Fibroblast of gingiva (primary cell): ENCODE measurements around the gene IDH3G.
A peak's percentile ranks its signal among the peaks of the same experiment; 100 is the strongest.

ENCODE experiments used
- DNase-seq: peaks from one replicate; pipeline ENCODE4 v3.0.0-alpha.2; 2011; ENCODE audit warnings: low read depth

Gene IDH3G

DNA sequence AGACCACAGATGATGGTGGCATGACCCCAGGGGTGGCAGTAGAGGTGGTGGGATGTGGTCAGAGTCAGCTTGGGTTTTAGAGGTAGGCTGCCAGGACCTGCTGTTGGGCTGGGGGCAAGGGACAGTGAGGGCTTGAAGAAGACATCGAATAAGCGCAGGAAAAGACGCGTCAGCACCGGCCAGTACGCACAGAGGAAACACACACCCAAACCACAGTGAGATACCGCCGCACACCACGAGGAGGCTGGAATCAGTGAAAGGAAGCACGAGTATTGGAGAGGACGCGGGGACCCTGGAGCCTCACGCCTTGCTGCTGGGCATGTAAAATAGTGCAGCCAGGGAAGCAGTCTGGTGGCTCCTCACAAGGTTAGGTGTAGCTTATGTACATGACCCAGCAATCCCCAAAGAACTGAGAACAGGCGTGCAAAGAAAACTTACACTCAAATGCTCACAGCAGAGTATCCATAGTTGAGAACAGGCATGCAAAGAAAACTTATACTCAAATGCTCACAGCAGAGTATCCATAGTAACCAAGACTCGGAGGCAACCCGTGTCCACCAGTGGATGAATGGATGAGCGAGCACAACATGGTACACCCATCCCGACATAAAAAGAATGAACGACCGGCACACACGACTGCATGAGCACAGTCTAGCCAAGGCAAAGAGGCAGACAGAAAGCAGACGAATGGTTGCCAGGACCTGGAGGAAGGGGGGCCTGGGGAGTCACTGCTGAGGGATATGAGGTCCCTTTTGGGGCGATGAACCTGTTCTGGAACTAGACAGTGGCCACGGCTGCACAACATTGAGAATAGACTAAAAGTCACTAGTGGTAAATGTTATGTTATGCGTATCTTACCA lies 22.9 kb upstream of the IDH3G start:
- no peak for DNase-seq

DNA sequence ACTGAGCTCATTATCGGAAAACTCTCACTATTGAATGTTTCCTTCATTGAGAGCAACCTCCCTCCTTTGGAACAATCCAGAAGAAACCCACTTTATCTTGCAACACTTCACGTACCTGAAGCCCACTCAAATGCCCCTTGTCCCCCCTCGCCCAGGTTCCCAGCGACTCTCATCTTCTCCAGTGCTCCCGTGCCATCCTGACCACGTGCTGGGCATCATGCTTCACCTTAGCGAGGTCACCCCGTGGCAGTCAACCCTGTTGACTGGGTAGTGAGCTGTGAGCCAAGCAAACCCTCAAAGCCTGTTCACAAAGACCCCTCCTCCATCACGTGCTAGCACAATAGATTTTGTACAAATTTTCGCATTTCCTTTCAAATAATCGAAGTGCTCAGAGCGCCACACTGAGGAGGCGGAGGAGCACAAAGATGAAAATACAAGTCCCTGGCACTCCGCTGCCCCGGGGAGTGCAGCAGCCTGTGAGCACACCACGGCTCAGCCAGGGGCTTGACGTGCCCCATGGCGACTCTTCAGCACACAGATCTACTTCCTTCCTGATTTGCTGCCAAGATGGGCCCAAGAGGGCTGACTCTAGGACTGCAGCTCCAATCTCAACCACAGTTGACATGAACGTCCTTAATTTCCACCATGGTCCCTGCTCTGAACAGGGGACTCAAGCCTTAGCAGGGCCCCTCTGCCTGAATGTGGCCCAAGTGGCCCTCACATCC lies 20.6 kb upstream of the IDH3G start:
- no peak for DNase-seq

DNA sequence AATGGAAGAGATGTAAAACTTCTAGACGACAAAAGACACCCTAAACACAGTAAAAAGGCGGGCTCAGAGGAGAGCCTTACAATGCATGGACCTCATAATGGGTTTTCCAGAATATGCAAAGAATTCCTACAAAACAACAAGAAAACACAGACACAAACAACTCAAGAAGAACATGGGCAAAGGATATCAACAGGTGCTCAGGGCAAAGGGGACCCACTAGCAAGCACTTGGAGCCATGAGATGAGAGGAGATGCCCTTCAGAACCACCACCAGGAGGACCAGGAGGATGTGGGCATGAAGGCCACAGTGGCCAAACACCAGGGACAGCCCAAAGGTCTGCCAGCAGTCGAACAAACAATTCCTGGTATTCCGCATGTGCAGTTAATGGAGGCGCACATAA lies 19.0 kb upstream of the IDH3G start:
- no peak for DNase-seq

DNA sequence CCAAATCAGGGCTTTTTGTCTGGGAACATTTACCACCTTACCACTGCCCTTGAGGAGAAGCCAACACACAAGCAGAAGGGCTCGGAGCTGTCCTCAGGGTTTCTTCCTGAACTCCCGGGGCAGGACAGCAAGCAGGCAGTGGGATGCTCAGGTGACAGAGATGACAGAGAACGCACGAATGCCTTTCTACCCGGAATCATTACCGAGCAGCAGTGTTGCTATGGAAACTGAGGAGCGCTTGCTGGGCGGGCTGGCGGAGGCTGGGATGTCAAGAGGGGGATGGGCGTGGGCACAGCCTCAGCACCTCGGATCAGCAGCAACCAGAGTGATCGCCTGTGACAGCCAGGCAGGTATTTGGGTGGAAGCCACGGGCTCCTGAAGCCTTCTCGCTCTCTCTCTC lies 18.0 kb upstream of the IDH3G start:
- DNase-seq: no peak

DNA sequence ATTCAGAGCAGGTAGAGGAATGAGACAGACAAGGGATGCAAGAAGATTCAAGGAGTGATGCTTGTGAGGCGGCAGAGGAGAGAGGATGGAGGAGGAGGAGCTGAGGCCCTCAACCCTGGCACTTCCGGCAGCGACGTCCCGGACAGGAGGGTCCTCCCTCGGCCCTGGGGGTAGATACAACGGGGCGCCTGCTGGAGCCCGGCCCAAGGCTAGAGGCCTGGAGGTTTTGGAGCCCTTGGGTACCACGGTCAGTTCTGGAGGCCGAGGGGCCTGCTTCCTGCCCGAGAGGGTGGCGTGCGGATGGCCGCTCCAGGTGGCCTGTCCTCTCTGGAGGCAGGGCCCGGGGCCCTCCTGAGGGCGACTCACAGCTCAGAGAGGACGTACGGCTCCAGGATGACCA lies 13.8 kb upstream of the IDH3G start:
- DNase-seq: no peak

DNA sequence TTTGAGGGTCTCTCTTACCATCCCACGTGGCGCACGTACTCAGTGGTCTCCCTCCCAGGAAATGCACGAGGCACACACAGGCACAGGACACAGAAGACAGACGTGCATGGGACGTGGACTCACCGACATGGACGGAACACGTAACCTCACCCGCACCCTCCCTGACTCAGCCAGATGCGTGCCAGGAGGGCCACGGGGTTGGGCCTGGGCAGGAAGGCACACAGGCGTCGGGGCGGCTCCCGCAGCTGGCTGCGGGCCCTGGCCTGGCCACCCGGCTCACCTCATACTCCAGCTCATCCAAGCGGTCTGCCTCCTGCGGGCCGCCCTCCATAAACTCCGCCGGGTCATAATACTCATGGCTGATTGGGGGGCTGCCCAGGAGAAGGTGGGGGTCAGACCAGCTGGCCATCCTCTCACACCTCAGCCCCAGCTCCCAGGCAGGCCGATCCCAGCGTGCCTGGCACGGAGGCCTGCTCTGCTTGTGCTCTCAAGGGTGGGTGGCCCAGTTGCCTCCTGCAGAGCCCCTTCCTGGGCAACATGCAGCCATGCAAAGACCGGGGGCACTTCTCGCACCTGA lies 12.9 kb upstream of the IDH3G start:
- no peak for DNase-seq

DNA sequence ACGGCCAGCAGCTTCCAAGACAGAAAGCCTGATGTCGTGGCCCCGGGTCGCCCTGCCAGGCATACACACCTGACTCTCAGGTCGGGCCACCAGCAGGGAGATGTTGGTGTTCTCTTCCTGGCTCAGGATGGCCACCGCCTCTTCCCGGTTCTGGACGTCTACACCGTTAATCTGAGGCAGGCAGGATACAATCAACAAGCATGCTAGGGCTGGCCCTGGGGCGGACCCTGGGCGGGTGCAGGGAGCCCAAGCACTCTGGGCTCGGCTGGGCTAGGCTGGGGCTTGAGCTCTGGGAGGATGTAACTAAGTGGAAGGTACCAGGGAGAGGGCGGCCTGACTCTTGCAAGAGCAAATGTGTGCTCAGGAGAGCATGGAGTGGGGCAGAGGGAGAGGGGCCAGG lies 11.3 kb upstream of the IDH3G start:
- DNase-seq: no peak

DNA sequence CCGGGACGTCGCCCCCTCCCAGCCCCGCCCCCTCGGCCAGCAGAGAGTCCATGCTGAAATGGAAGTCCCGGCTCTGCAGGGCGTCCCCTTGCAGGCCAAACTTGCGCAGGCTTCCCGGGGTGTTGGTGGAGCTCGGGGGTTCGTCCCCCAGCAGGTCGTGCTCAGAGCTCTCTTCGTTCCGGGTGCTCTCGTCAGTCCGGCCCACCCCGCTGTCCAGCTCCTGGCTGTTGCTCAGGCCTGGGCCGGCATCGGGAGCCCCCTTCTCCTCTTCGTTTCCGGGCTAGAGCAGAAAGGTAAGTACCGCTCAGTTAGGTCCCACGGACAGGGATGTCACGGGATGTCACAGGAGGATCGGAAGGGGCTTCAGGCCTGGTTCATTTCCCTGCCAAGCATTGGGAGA lies 10.4 kb upstream of the IDH3G start:
- DNase-seq: no peak

DNA sequence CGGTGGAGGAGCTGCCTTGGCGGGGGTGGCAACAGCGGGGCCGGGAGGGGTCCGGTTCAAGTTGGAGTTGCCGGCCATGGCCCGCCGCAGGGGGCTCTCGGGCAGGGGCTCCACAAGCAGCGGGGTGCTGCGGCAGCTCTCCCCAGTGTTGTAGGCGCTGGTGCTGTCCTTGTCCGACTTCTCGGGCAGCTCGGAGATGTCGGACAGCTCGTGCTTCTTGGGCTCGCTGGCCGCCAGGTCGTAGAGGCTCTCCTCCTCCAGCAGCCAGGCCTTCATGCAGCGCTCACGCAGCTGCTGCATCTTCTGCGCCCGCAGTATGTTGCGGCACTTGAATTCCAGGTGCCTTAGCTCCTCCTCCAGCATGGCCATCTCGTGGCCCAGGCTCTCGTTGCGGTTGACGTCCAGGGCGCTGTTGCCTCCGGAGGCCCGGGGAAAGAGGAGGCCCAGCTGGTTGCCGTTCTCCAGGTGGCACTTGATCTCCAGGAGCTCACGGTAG lies 10.0 kb upstream of the IDH3G start:
- no peak for DNase-seq

DNA sequence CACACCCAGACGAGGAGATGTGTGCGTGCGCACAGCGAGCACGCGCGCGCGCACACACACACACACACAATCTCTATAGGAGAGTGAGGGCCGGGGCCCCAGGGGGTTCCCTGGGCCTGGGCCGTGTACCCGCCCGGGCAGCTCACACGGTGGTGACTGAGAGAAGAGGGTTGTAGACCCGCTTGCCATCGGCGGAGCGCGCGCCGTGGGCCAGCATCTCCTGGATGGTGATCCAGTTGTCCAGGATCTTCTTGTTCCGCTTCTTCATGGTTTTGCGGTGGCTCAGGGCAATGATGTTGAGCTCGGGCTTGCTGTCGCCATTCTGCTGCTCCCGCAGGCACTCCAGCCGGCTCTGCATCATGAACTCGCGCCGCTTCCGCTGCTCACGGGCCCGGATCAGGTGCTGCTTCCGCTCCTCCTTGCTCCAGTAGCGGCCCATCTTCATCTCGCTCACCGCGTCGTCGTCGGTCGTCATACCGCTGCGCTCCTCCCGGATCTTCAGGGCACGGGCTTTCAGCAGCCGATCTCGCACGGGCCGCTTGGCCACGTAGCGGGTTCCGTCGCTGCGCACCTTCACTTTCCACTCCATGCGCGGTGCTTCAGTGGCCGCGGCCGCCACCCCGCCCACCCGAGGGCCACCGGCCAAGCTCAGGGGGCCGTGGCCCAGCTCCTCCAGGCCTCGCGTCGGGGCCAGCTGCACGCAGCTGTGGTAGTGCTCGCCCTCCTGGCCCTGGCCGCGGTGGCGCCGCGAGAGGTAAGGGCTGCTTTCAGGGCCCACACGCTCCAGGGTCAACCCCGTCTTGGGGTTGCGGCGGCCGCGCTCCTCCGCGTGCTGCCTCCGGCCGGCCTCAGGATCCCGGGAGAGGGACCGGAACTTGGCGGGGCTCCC lies 9.3 kb upstream of the IDH3G start:
- no peak for DNase-seq

DNA sequence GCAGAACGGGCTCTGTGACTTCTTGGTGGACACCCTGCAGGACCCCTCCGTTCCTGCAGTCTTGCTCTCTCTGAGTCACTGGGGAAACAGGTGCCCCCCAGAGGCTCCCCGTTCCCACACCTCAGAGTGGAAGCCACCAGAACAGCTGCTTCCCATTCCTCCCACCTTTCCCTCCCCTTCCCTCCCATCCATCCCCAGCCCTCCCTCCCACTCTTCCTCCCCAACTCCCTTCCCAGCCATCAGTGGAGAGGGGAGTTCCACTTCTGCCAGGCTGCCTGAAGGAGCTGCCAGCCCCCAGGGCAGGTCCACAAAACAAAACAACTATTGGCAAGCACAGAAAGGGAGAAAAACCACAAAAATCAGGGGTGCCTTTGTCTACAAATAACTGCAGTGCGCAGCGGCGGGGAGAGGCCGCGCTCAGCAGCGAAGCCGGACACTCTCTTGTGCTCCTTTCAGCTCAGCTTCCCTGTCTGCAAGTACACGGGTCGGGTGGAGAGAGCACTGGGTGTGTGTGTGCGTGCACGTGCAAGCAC lies 8.4 kb upstream of the IDH3G start:
- DNase-seq: no peak

DNA sequence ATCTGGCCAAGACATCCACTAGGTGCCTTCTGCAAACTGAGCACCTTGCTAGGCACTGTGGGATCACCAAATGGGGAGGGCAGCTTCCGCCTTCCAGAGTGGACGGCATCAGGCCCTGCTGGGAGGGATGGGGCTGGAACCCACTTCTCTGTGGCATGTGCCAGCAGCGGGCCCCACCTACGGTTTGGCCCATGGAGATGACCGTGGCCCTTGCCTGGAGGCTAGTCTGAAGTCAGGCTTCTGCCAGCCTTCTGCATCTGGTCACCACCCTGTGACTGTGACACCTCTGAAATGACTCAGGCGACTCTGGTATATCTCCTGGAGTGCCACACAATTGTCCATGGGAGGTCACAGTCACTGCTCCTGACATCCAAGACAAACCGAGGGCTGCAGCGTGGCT lies 7.5 kb upstream of the IDH3G start:
- DNase-seq: no peak

DNA sequence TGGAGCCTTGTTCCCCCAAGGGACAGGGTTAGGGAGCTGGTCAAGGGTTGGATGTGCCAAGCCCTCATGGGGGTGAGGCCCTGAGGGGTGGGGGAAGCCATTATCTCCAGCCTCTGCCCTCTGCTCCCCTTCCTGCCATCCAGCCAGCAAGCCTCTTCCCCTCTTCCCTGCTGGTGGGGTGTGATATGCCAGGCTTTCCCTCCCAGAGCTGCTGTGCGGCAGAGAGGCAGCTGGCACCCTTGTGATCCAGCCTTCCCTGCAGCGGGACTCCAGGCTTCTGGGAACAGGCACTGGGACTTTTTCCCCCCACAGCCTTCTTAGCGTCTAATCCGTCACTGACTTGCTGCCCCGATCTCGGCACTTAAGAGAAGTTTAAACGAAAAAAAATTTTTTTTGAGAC lies 6.6 kb upstream of the IDH3G start:
- no peak for DNase-seq

DNA sequence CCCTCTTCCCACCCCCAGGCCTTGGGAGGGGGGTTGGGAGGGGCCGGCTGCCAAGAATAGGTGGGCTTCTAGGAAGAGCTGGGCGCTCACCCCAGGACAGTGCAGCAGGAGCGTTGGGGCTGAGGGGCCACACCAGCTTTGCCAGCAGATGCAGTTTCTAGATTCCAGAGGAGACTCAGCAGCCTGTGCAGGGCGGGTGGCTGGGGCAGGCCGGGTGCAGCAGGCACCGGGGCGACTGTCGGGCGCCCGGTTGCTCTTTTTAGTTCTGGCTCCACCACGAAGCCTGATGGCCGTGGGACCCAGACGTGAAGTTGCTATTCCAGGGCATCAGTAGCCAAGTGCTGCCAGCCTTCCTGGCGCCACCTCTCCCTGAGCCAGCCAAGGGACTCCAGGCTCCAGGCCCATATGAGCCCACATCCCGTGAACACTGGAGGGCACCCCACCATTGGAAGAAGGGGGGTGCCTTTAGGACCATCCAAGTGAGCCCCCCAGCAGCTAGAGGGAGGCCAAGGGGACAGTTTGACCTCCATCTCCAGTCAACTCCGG lies 6.1 kb upstream of the IDH3G start:
- DNase-seq: no peak

DNA sequence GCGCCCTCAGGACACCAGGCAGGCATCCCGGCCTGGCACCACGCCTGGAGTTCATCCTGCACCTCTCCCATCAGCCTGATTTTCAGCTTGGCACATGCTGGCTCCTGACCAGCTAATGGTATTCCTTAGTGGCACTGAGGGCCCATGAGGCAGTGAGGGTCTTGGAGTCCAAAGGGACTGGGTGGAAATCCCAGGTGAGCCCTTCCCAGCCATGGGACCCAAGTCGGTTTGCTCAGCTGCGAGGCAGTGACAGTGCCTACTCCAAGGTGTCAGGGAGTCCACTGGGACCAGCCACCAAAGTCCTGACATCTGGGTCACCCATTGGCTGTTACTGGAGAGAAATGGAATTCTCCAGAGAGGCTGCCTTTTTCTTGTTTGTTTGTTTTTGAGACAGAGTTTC lies 5.2 kb upstream of the IDH3G start:
- no peak for DNase-seq

DNA sequence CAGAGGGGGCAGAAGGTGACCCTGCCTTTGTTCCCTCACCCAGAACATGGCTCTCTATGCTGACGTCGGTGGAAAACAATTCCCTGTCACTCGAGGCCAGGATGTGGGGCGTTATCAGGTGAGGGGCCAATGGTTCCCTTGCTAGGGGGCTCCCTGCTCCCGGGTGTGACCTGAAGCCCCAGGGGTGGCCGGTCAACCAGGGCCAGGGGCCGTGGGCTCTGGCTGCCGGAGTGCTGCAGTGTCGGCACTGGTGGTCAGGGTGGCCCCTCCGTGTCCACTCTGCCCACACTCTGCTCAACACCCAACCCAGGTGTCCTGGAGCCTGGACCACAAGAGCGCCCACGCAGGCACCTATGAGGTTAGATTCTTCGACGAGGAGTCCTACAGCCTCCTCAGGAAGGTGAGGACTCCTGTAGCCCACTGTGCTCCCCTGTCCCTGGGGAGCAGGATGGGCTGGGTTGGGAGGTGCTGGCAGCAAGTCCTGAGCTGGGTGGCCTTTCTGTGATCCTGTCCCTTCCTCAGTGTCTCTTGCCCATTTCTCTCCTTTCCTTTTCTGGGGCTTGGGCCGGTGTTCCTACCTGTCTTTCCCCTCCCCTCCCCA lies 3.3 kb upstream of the IDH3G start:
- no peak for DNase-seq

DNA sequence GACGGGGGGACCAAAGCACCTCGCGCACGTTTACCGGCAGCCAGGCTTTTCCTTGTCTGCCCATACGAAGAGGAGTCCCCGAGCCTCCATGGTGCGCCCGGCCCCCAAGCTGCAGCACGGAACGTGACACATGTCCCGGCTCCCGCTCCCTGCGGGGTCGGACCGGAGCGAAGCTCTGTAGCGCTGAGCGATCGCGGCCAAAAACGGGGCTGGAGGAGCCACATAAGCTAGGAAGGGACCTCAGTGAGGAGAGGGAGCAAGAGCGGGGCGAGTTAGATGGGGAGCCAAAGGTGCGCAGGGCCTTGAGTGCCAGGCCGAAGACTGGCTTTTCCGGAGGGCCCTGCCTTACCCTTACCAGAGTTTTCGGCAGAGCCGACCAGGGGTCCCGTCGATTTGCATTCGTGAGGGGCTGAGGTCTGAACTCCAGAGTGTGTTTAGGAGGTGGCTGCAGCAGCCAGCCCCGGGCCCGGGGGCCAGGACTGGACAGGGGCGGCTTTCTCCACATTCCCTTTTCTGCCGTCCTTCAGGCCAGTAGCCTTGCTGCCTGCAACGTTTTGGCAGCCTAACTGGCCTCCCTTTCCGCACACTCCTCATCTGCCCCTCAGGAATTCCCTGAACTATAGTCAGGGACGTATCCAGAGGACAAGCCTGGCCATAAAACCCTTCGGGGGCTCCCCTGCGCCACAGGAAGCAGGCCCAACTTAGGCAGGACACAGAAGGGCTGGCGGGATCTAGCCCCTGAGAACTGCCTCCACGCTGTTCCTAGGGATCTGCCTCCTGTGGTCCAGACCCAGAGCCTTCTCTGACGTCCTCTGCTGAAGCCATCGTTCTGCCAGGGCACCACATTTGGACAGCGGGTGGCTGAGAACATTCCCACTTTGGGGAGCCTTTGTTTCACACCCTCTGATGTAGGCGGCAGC lies 982 bp upstream of the IDH3G start:
- no peak for DNase-seq

DNA sequence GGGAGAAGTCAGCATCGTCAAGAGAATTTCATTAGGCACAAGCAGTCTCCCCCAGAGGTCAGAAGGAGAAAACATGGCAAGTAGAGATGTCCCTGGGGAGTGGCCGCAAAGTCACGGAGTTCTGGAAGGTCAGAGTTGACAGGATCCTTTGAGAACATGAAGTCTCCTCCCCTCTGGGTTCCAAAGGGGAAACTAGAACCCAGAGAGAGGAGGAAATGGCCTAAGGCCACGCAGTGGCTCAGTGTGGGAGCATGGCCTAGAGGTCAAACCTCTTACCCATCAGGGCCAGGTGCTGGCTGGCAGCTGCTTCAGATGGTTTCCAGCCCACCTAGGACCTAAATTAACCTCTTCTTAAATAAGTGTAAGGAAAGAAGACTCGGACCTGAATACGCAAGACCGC lies 884 bp downstream of the IDH3G start:
- DNase-seq: peak; percentile 9

DNA sequence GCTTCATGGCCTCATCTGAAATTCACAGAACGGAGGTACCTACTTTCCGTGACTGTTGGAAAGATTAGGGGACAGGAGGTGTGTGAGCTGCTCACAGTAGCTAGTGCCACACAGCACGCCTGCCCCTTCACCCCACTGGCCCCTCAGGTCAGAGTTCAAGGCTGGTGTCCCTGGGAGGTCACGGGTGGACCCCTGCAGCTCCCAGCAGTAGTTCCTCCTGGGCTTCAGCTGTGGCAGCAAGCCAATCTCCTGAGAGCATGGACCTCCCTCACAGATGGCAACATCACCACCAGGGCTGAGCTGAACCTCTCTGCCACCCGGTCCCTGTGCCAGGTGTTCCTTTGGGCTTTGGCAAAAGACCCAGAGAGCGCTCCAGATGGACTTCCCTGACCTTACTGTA lies 1.8 kb downstream of the IDH3G start:
- DNase-seq: no peak
